ENCODE data around the gene DOCK10.

DNA sequence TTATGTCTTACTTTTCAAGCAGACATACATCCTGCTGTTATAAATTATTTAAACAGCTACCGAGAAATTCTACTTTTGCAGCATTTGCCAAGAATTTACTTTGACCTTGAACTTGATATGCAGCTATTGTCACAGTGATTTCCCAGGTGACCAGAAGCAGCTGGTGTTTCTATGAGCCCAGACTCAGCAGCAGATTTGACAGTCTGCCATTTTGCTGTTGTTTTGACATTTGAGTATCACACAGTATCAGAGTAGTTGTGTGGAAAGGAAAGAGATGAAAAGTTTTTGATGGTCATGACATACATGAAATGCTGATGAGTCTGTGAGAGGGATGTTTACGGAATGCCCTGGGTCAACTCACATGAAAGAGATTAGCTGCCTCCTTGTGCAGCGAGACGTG, 319.5 kb downstream of the DOCK10 start:
- TF ChIP-seq, protein P1, sequence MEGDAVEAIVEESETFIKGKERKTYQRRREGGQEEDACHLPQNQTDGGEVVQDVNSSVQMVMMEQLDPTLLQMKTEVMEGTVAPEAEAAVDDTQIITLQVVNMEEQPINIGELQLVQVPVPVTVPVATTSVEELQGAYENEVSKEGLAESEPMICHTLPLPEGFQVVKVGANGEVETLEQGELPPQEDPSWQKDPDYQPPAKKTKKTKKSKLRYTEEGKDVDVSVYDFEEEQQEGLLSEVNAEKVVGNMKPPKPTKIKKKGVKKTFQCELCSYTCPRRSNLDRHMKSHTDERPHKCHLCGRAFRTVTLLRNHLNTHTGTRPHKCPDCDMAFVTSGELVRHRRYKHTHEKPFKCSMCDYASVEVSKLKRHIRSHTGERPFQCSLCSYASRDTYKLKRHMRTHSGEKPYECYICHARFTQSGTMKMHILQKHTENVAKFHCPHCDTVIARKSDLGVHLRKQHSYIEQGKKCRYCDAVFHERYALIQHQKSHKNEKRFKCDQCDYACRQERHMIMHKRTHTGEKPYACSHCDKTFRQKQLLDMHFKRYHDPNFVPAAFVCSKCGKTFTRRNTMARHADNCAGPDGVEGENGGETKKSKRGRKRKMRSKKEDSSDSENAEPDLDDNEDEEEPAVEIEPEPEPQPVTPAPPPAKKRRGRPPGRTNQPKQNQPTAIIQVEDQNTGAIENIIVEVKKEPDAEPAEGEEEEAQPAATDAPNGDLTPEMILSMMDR (IDR thresholded peaks at IDR 0.05) = no peak
- TF ChIP-seq POLR2AphosphoS5 (IDR thresholded peaks at IDR 0.05) = no peak
- no peak for TF ChIP-seq EP300 (IDR thresholded peaks at IDR 0.05)
- no peak for TF ChIP-seq POLR2A (IDR thresholded peaks at IDR 0.05)

Data from sigmoid colon (tissue), 4 donors.